ENCODE measurements around the gene CKMT1B.
"Not testable (repeated sequence)": the region's sequence is repeated elsewhere in the genome, so short reads cannot be mapped to it uniquely, and the experiment has no call there.

DNA sequence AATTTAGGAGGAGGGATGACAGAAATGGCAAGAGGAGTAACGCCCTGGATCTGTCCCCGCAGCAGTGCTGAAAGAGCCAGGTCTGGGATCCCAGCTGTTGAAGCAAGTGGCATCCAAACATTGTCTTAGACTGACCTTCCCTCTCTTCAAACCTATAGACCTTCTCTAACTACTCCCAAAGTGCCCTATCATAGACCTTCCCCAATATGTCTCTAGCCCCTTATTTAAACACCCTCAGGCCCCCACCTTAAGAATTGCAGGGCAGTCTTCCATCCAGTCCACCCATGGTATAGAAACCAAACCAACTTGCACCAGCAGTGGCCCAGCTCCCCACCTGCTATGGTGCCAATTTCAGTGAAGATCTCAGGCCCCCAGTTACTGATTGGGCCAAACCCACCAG lies 6.4 kb downstream of the CKMT1B start:
- not testable (repeated sequence) for TF ChIP-seq ZNF70, OSR1 (CRISPR knock-in tag; IDR thresholded peaks at IDR 0.05)

Data from SK-N-SH treated with all-trans-retinoic acid at 6 μM for 48 hours (cell line).